OCI-LY7 (cell line): ENCODE results near the gene EIF2AK3. TPM values are rescaled to one million over a fixed set of nuclear protein-coding genes. Genes with fewer than 3 reads are reported as not detected.
"Not testable (repeated sequence)": the region's sequence is repeated elsewhere in the genome, so short reads cannot be mapped to it uniquely, and the experiment has no call there.

Source experiments
- BruUV-seq: library from RNA; stranded (reverse); fragments of 400-500 nt; replicated peaks from 2 replicates; lab custom pipeline; 2021; lab: Mats Ljungman, UMichigan
- CTCF ChIA-PET: fragments of 300-600 bp; sonication (Branson Sonifier 250); formaldehyde crosslinking; loops from one replicate; lab custom pipeline; 2022; ENCODE audit warnings: antibody characterized with exemption; ENCODE audit not compliant: unreplicated experiment; lab: Charles Lee
- POLR2A ChIA-PET: fragments of 300-600 bp; sonication (Branson Sonifier 250); formaldehyde crosslinking; loops from one replicate; lab custom pipeline; 2022; ENCODE audit warnings: antibody characterized with exemption; lab: Charles Lee
- DNase-seq: peaks from one replicate; pipeline ENCODE4 v3.0.0-alpha.2; 2015; ENCODE audit warnings: low spot score
- H2AFZ ChIP-seq: fragments of 200-600 bp; sonication (generic), shearing (Covaris generic); 2 replicates; pipeline ENCODE4 v1.6.1; 2014; ENCODE audit warnings: mild to moderate bottlenecking, antibody characterized with exemption, low read length, moderate library complexity
- H3K27ac ChIP-seq: fragments of 200-600 bp; sonication (generic); 2 replicates; pipeline ENCODE4 v1.5.1; 2014; ENCODE audit warnings: mixed run types, low read depth, mild to moderate bottlenecking, moderate library complexity, low read length, inconsistent platforms; ENCODE audit not compliant: poor library complexity, severe bottlenecking
- H3K36me3 ChIP-seq: fragments of 200-600 bp; sonication (generic); 2 replicates; pipeline ENCODE4 v1.6.1; 2014; ENCODE audit warnings: mild to moderate bottlenecking, antibody characterized with exemption, low read length, moderate library complexity, mixed read lengths; ENCODE audit not compliant: insufficient read depth
- H3K4me1 ChIP-seq: fragments of 200-600 bp; sonication (generic); 2 replicates; pipeline ENCODE4 v1.5.1; 2014; ENCODE audit warnings: mild to moderate bottlenecking, low read length; ENCODE audit not compliant: insufficient read depth, poor library complexity, severe bottlenecking
- H3K4me2 ChIP-seq: fragments of 200-600 bp; sonication (generic); 2 replicates; pipeline ENCODE4 v1.6.1; 2014; ENCODE audit warnings: mild to moderate bottlenecking, low read length
- H3K4me3 ChIP-seq: fragments of 200-600 bp; sonication (generic); 2 replicates; pipeline ENCODE4 v1.5.1; 2014; ENCODE audit warnings: mild to moderate bottlenecking, low read depth, low read length; ENCODE audit not compliant: poor library complexity, severe bottlenecking
- H3K79me2 ChIP-seq: fragments of 200-600 bp; sonication (generic); 2 replicates; pipeline ENCODE4 v1.6.1; 2016; ENCODE audit warnings: low read depth, mild to moderate bottlenecking, low read length, moderate library complexity, mixed read lengths; ENCODE audit not compliant: insufficient read depth
- H3K9me2 ChIP-seq: fragments of 200-600 bp; sonication (generic); 2 replicates; pipeline ENCODE4 v1.6.1; 2016; ENCODE audit warnings: mild to moderate bottlenecking, low read length, mixed read lengths; ENCODE audit not compliant: insufficient read depth
- H3K9me3 ChIP-seq: fragments of 200-600 bp; sonication (generic); 2 replicates; pipeline ENCODE4 v1.6.1; 2014; ENCODE audit warnings: mild to moderate bottlenecking, mixed run types, low read length, mixed read lengths
- H4K20me1 ChIP-seq: fragments of 200-600 bp; sonication (generic); 2 replicates; pipeline ENCODE4 v1.6.1; 2014; ENCODE audit warnings: mild to moderate bottlenecking, antibody characterized with exemption, low read length, moderate library complexity, mixed read lengths; ENCODE audit not compliant: insufficient read depth
- CTCF ChIP-seq: fragments of 200-600 bp; sonication (generic); conservative IDR thresholded peaks from 2 replicates; pipeline ENCODE4 v1.5.1; 2014; ENCODE audit warnings: mild to moderate bottlenecking, antibody characterized with exemption, low read length, moderate library complexity, mixed read lengths
- EZH2phosphoT487 ChIP-seq: fragments of 200-600 bp; sonication (generic); IDR thresholded peaks from 2 replicates; pipeline ENCODE4 v1.6.1; 2018; ENCODE audit warnings: low read depth, borderline replicate concordance, mild to moderate bottlenecking, mixed run types, antibody characterized with exemption, low read length, moderate library complexity, mixed read lengths
- intact Hi-C: fragments of 100-400 bp; cut with micrococcal nuclease; formaldehyde crosslinking; loops from one replicate; pipeline ENCODE4 v1.10.0; 2022; ENCODE audit not compliant: unreplicated experiment
- total RNA-seq, 2 experiments: library from RNA; depleted of rRNA in 1 of 2; stranded (reverse); fragments of >200 nt in 1 of 2; shearing (Covaris generic) in 1 of 2; gene quantifications; 2 replicates each; pipeline ENCODE4 v1.2.3, GENCODE V29; 2014 to 2022

The EIF2AK3 gene
- total RNA-seq, 2 experiments from 2014 or later, result 49.4 to 64.5 TPM

- Histone ChIP-seq H3K4me2 (no peak overlapping the region), H3K36me3 (no peaks in the 10 kb centered on the region), H3K4me3 (no peak overlapping the region), H3K9me3 (no peaks in the 10 kb centered on the region), H3K79me2 (no peaks in the 10 kb centered on the region), H4K20me1 (no peaks in the 10 kb centered on the region), H3K27ac (no peak overlapping the region), H3K4me1 (no peaks in the 10 kb centered on the region), H2AFZ (no peak overlapping the region), H3K9me2 (no peaks in the 10 kb centered on the region)
- intact Hi-C loops, result no loop called here
- TF ChIP-seq EZH2phosphoT487 (no peak), CTCF (no peak)
- BruUV-seq, result no TSS peak
- ChIA-PET CTCF (no interaction called here), POLR2A (interaction anchor here (1.2 to 2.1 kb wide), 2 partner anchors 14 to 19 kb away, joined by 3 to 4 read pairs; no protein-coding TSS in a partner anchor)
- no peak for DNase-seq
These were observed 27.4 kb upstream of the EIF2AK3 start for GRCh38 chr2:88654714-88655113.

- no TSS peak for BruUV-seq
- no peaks in the 10 kb centered on the region for H3K36me3 ChIP-seq
- H3K27ac ChIP-seq, result no peak overlapping the region
- H3K9me3 ChIP-seq, result no peaks in the 10 kb centered on the region
- DNase-seq, result no peak
- H3K4me1 ChIP-seq, result no peaks in the 10 kb centered on the region
- H4K20me1 ChIP-seq, result no peaks in the 10 kb centered on the region
- no peak overlapping the region for H3K4me3 ChIP-seq
- H3K79me2 ChIP-seq, result no peaks in the 10 kb centered on the region
- H2AFZ ChIP-seq, result no peak overlapping the region
- no peak for TF ChIP-seq CTCF
- no peak for TF ChIP-seq EZH2phosphoT487
- ChIA-PET CTCF (interaction anchor here (0.7 kb wide), 1 partner anchor 56 kb away, joined by 3 read pairs; no protein-coding TSS in a partner anchor), POLR2A (no interaction called here)
- intact Hi-C loops, result no loop called here
- H3K4me2 ChIP-seq, result no peak overlapping the region
- H3K9me2 ChIP-seq, result no peaks in the 10 kb centered on the region
These were observed 24.4 kb upstream of the EIF2AK3 start for GRCh38 chr2:88651646-88652045.

- BruUV-seq, intact Hi-C loops: not testable (repeated sequence)
- POLR2A ChIA-PET, result interaction anchor here (0.7 to 1.1 kb wide), 3 partner anchors 13 to 126 kb away, joined by 3 to 6 read pairs (median 3); no protein-coding TSS in a partner anchor
These were observed 18.1 kb upstream of the EIF2AK3 start for GRCh38 chr2:88645291-88645882.

More at GRCh38 chr2:88645291-88645882, 18.1 kb upstream of the EIF2AK3 start:
- H3K79me2 ChIP-seq, CTCF ChIA-PET, H3K9me3 ChIP-seq, H3K27ac ChIP-seq, H3K4me3 ChIP-seq, H2AFZ ChIP-seq, H4K20me1 ChIP-seq, H3K4me2 ChIP-seq, H3K4me1 ChIP-seq, H3K9me2 ChIP-seq, DNase-seq, H3K36me3 ChIP-seq: not testable (repeated sequence)
